GM19452 (cell line): ENCODE measurements around the gene NLK.
"Not testable (repeated sequence)": the region's sequence is repeated elsewhere in the genome, so short reads cannot be mapped to it uniquely, and the experiment has no call there.

ENCODE experiments used
- ATAC-seq: cut with Tn5 transposase; IDR thresholded peaks from one replicate; pipeline ENCODE4 v1.9.1; 2021; ENCODE audit not compliant: unreplicated experiment

Gene NLK

DNA sequence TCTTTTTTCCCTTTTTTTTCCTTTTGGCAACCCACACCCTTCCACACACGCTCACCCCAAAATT is at the start of gene NLK:
NLK (plus strand) TSS at position 21 of the 64 bp plus-strand sequence. CDS start 197 bp downstream, outside the sequence.
- no peak for ATAC-seq

DNA sequence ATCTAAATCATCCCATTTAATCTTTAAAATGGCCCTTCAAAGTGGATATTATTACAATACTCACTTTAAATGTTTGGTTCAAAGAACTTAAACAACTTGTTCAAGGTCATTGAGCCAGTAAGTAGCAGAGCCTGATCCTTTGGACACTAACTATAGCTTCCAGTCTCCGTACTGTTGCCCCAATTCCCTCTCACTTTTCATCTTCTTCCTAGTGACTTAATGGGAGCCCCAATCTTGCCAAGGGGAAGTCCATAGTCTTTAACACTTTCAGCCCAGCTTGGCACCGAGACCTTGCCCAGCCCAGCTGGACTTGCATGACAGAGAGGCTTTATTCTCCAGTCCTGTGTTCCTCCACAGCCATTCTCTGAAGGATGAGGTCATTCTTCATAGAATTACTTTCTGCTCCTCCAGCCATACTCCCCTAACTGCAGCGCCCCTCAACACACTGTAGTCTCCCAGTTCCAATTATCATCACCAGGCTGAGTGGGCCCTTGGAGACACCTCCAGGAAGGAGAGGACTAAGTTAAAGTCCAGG is 49.2 kb upstream of the NLK start:
- ATAC-seq: no peak

DNA sequence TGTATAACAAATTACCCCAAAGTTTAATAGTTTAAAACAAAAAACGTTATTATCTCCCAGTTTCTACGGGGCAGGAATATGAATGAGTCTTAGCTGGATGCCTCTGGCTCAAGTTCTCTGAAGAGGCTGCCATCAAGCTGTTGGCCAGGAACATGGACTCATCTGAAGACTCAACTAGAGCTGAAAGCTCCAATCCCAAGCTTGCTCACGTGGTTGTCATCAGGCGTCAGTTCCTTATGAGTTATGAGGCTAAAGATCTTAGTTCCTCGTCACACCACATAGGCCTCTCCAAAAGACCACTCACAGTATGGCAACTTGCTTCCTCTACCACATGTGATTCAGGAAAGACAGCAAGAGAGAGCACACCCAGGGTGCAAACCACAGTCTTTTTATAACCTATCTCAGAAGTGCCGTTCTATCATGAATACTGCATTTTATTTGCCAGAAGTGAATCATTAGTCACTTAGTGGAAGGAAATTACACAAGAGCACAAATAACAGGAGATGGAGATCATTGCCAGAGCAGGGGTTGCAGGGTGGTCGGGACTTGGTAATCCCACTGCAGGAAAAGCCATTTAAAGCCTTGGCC is 48.7 kb upstream of the NLK start:
- ATAC-seq: no peak

DNA sequence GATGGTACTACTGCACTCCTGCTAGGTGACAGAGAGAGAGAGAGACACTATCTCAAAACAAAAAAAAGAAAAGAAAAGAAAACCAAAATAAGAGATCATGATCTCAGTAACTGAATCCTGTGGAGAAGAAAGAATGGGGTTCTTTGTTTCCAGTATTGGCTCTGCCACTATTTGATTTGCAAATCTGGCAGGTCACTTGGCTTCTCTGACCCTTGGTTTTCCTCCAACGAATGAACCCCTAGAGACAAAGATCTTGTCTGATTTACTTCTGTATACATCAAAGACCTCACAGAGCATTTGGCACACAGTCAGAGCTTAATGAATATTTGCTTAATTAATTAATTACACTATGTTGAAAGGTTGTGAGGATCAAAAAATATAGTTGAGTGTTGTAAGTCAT is 47.9 kb upstream of the NLK start:
- no peak for ATAC-seq

DNA sequence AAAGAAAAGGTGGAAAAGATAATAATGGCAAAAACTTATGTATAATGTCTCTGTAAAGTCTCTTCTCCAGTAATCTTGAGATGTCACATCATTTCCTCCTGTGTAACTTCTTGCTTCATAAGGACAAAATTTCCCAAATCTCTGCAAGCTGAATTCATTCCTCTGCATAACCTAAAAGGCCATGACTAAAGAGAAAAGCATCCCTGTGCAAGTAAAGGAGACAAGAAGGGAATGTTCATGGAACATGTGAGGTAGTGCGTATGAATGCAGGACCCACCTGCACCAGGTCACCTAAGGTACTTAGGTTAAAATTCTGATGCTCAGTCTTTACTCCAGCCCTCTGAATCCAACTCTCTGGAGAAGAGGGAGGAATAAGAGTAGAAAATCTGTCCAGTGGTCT is 46.9 kb upstream of the NLK start:
- ATAC-seq: no peak

DNA sequence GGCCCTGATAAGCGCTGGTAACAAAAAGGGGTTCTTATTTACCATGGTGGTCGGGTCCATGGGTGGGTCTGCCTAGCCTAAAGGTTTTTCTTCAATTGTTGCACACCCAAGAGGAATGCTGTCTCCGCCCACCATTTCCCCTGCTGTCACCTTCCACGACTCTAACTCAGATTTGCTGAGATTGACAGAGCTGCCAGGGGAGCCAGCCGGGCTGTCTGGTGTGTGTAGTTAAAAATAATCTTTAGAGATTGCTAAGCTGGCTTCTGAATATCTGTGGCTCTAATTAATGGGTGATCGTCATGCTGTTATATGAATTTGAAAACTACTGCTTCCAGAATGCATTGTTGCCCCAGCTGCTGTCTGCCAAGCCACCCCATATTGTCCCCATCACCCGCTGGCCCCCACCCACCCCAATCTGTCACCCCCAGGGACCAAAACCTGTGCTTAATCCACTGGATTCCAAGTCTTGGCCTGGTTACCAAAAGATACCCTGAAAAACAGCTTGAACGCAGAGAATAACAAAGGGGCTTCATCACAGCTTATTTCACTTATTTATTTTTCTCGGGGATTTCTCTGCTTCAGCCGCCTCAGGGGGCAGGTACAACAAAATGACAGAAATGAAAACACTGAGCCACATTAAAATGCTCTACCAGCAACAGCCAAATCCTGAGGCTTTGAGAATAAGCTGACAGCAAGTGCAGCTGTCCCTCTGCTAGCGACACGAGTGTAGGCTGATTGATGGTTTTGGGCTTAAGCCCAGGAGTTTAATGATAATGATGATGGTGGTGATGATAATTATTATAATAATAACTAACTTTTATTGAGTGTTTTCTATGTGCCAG is 46.1 kb upstream of the NLK start:
- no peak for ATAC-seq

DNA sequence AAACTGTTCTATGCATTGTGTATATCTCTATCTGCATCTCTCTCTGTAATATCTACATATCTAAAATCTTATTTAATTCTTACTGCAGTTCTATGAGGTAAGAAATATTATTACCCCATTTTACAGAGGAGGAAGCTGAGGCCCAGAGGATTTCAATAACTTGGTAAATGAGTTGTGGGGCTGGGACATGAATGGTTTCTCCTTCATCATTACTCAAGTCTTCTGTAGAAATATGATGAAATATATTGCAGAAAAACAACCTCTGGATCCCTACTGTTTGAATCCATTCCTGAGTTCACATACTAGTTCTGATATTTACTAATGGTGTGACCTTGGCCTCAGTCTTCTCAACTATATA is 45.5 kb upstream of the NLK start:
- ATAC-seq: no peak

DNA sequence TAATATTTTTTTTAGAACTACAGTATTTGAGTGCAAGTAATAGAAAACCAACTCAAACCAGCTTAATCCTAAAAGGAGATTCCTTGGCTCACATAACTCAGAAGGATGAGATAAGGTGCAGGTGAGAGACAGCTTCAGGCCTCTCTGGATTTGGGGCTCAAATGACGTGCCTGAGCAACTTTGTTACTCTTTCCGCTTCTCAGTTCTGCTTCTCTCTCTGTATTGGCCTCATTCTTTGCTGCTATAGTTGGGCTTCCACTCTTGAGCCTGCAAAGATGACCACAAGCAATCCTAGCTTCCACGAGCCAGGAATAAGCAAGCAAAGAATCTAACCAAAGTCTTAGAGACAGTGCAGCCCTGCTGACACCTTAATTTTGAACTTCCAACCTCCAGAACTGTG is 45.0 kb upstream of the NLK start:
- no peak for ATAC-seq

DNA sequence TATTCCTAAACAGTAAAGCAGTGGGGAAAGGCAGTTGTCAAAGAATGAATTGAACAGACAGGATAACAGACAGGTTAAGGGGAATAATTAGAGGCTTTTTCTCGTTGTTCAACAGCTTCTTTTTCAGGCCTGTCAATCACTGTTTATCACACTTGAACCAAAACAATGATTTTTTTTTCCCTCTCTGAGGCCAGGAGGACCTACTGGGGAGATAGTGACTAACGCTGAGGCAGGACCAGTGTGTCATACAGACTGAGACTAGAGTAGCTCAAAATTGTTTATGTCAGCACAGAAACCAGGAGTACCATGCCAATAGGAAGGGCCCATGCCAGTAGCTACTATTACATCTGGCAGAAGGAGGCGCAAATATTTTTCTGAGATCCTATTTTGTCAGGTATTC is 41.3 kb upstream of the NLK start:
- ATAC-seq: no peak

DNA sequence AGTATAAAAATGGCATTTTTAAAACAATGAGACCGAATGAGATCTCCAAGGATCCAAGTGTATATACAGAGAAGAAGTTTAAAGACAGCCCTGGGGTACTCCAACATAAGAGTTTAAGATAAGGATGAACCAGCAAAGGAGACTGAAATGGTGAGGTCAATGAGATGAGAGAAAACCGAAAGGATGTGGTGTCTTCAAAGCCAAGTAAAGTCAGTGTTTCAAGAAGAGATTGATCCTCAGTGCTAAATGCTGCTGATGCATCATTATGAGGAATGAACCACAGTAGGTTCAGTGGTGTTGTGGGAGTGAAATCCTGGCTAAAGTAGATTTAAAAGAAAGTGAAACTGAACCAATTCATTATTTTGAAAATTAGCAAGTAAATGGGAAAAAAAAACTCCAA is 38.1 kb upstream of the NLK start:
- no peak for ATAC-seq

DNA sequence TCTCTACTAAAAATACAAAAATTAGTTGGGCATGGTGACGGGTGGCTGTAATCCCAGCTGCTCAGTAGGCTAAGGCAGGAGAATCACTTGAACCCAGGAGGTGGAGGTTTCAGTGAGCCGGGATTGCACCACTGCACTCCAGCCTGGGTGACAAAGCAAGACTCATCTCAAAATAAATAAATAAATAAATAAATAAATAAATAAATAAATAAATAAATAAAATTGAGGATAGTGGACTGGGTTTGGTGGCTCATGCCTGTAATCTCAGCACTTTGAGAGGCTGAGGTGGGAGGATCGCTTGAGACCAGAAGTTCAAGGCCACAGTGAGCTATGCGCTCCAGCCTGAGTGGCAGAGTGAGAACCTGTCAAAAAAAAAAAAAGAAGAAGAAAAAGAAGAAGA is 34.6 kb upstream of the NLK start:
- not testable (repeated sequence) for ATAC-seq

DNA sequence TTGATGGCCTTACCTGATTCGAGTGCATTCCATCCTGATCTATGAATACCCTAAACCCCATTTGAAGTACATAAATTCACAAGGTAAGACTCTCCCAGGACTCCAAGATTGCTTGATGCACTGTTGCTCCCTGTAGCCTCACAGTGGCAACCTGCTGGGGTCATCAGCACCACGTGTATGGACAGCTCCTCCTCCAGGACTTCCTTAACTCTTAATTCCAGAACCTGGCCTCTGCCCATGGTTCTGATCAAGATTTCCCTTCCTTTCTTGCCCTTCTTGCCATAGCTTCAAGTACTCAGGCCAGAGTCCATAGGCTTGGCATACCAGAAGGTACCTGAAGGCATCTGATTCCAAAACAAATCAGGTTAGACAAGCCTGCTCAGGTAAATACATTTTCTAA is 34.0 kb upstream of the NLK start:
- ATAC-seq: no peak

DNA sequence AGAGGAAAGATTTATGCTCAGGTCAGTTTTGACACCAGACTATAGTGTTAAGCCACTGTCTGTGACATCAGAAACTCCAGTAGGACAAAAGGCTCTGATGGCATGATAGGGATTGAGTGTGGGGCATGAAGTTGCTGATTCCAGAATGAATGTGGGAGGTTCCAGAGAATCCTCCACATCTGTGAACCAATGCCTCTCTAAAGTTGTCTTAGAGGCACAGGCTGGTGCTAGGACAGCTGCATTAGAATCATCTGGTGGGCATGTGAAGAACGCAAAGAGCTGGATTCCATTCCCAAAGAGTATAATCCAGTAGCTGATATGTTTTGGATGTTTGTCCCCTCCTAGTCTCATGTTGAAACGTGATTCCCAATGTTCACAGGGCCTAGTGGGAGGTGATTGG is 32.1 kb upstream of the NLK start:
- no peak for ATAC-seq

DNA sequence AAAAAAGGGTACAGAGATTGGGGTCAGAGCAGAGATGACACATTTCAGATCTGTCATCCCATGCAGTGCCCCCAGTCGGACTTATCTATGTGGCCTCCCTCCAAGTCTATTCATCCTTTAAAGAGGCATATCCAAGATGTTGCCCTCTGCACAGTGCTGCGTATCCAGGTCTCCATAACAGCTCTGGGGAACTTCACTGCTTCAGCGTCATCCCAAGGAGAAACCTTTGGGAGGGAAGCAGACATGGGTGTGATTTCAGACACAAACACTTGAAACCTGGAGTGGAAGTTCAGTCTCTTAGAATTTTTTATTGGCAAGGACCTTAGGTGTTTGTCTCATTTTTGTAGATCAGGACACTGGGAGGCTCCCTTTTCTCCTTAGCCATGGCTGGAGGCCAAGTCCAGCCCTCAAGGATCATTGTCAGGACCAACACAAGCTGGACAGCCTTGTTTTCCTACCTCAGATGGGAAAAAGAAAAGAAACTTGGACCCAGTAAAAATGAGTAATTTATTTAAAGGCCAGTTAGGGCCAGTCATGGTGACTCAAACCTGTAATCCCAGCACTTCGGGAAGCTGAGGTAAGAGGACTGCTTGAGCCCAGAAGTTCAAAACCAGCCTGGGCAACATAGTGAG is 23.9 kb upstream of the NLK start:
- ATAC-seq: no peak

DNA sequence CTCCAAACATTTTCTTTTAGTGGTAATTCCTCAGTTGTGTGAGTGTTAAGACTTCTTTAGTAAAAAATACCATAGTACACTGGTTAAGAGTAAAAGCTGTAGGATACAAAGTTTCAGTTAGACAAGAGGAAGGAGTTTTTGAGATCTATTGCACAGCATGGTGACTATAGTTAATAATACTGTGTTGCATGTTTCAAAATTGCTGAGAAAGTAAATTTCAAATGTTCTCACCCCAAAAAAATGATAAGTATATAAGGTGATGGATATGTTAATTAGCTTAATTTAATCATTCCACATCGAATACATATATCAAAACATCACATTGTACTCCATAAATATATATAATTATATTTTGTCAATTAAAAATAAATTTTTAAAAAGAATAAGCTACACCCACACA is 22.0 kb upstream of the NLK start:
- no peak for ATAC-seq

DNA sequence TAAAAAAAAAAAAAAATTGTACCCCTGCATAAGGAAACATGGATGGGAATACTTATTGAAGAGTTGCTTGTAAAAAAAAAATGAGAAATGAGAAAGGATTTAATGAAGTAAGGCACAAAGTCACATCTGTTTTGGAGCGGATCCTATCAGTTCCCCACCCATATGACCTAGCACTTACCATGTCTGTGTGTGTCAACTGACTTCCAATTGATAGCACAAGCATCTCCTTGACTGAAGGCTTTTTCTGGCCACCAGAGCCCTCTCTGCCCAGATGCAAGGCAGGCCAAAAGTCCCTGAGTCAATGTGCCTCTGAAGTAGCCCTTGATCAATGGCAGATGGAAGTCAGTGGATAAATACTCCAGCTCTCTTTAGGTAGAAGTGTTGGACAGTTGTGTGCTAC is 13.4 kb upstream of the NLK start:
- no peak for ATAC-seq

DNA sequence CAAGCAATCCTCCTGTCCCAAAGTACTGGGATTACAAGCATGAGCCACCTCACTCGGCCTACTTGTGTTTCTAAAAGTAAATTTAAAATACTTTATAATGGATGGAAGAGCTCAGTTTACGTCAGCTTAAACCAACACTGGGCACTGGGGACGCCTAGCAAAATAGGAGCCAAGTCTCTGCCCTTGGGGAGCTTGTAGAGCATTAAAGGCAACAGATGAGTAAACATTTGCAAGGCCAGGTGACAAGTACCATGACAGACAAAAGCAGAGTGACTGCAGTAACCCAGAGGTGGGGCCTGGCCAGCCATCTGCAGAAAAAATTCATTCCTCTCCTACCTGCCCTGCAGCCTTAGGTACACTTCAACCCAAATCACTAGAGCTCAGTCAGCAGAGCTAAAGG is 12.1 kb upstream of the NLK start:
- ATAC-seq: no peak

DNA sequence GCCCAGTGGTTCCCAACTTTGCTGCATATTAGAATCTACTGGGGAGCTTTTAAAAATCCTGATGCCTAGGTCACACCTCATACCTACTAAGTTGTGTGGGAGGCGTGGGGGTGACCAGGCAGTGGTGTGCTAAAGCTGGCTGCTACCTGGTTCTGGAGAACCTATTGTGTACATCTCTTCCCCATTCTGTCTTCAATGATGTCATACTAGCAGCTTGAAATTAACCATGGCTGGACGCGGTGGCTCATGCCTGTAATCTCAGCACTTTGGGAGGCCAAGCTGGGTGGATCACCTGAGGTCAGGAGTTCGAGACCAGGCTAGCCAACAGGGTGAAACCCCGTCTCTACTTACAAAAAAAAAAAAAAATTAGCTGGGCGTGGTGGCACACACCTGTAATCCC is 11.3 kb upstream of the NLK start:
- ATAC-seq: no peak

DNA sequence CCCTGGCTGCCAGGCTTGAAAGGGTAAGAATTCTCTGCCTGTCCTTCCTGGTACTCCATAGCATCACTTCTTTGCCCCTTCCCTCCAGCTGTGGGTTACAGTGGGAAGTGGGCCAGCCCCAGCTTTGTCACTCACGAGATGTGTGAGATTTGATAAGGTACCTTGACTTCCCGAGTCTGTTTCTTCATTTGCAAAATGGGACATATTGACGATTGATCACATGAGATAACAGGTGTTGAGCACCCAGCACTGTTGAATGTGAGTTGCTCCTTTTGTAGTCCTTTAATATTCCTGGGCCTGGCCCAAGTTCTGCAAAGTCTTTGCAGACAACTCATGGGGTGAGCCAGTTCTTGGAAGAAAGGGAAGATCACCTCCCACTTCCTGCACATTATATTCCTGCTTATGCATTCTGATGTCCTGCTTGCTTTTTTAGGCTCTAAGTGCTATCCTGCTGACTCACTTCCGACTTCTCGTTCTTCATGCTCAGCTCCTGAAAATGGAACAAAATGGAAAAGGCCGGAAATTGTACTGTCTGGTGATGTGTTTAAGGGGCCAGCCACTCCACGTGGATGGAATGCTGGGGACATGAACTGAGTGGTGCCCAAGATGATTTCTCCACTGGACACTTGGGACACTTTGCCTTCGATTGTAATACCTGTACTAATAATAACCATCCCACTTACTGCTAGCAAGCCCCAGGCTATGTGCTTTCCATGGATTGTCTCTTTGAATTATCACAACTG is 8.3 kb upstream of the NLK start:
- ATAC-seq: no peak

DNA sequence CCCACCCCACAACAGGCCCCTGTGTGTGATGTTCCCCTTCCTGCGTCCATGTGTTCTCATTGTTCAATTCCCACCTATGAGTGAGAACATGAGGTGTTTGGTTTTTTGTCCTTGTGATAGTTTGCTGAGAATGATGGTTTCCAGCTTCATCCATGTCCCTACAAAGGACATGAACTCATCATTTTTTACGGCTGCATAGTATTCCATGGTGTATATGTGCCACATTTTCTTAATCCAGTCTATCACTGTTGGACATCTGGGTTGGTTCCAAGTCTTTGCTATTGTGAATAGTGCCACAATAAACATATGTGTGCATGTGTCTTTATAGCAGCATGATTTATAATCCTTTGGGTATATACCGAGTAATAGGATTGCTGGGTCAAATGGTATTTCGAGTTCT is 7.0 kb upstream of the NLK start:
- ATAC-seq: not testable (repeated sequence)

DNA sequence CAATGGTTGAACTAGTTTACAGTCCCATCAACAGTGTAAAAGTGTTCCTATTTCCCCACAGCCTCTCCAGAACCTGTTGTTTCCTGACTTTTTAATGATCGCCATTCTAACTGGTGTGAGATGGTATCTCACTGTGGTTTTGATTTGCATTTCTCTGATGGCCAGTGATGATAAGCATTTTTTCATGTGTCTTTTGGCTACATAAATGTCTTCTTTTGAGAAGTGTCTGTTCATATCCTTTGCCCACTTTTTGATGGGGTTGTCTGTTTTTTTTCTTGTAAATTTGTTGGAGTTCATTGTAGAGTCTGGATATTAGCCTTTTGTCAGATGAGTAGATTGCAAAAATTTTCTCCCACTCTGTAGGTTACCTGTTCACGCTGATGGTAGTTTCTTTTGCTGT is 6.6 kb upstream of the NLK start:
- ATAC-seq: not testable (repeated sequence)

DNA sequence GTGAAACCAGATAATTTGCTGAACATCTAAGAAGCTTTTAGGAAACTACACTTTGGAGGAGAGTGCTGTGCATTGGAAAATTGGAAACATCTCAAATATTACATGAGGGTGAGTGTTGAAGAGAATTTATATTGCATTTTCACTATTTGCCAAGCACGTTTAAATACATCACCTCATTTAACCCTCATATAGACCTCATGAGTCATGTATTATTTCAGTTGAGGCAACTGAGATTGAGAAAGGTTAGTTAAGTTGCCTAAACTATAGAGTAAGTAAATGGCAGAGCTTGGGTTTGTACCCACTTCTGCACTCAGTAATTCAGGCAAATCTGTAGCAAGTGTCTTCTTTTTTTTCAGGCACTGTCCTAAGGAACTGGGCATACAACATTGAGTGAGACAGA is 3.7 kb upstream of the NLK start:
- no peak for ATAC-seq
